H1 (cell line): ENCODE measurements around the gene MID1. TPM values are rescaled to one million over a fixed set of nuclear protein-coding genes. Genes with fewer than 3 reads are reported as not detected.

Experiments used
- CTCF ChIA-PET: fragments of 300-600 bp; sonication (Branson Sonifier 250); formaldehyde crosslinking; loops from one replicate; lab custom pipeline; 2021; ENCODE audit not compliant: partially characterized antibody; lab: Charles Lee
- POLR2A ChIA-PET: fragments of 300-600 bp; sonication (Branson Sonifier 250); formaldehyde crosslinking; loops from one replicate; lab custom pipeline; 2021; ENCODE audit warnings: inconsistent platforms; ENCODE audit not compliant: partially characterized antibody; lab: Charles Lee
- DNase-seq, 2 experiments: peaks; one replicate each; pipeline versions ENCODE4 v3.0.0 to v3.0.0-alpha.2; 2010 to 2022; ENCODE audit warnings: low spot score in 2 of 2, low read depth in 1 of 2, mixed read lengths in 1 of 2
- FAIRE-seq: peaks from 2 replicates; lab custom pipeline; 2011; peaks lifted over from hg19 to GRCh38; lab: Jason Lieb, UNC
- H2AFZ ChIP-seq: 2 replicates; pipeline ENCODE4 v1.8.1; 2012; ENCODE audit warnings: low read length, inconsistent platforms
- H2AK5ac ChIP-seq: 2 replicates; pipeline ENCODE4 v1.6.1; 2013; ENCODE audit warnings: low read depth, low read length
- H2BK120ac ChIP-seq: replicated peaks from 2 replicates; pipeline ENCODE3; 2013; ENCODE audit warnings: low read depth, low read length, inconsistent platforms
- H2BK12ac ChIP-seq: 2 replicates; pipeline ENCODE4 v1.6.1; 2013; ENCODE audit warnings: low read depth, low read length
- H2BK15ac ChIP-seq: 2 replicates; pipeline ENCODE4 v1.6.1; 2013; ENCODE audit warnings: low read length
- H2BK20ac ChIP-seq: 2 replicates; pipeline ENCODE4 v1.6.1; 2013; ENCODE audit warnings: low read length
- H2BK5ac ChIP-seq: 2 replicates; pipeline ENCODE4 v1.6.1; 2013; ENCODE audit warnings: low read depth, low read length
- H3K14ac ChIP-seq: 2 replicates; pipeline ENCODE4 v1.6.1; 2013; ENCODE audit warnings: inconsistent platforms; ENCODE audit not compliant: insufficient read length
- H3K18ac ChIP-seq: 2 replicates; pipeline ENCODE4 v1.6.1; 2013; ENCODE audit warnings: low read length; ENCODE audit errors: extremely low read depth
- H3K23ac ChIP-seq: 2 replicates; pipeline ENCODE4 v1.6.1; 2013; ENCODE audit warnings: inconsistent platforms; ENCODE audit not compliant: insufficient read length
- H3K23me2 ChIP-seq: 2 replicates; pipeline ENCODE4 v1.6.1; 2013; ENCODE audit warnings: low read depth, low read length
- H3K27ac ChIP-seq: 2 replicates; pipeline ENCODE4 v1.6.1; 2011; ENCODE audit warnings: low read depth, low read length, inconsistent platforms
- H3K27me3 ChIP-seq, 4 experiments: replicated peaks in 1 of 4; 1 replicate in 1 of 4; 2 replicates in 3 of 4; pipeline versions ENCODE4 v1.6.1 to v1.8.1; 2011 to 2013; ENCODE audit warnings: low read length in 3 of 4, mild to moderate bottlenecking in 3 of 4, inconsistent platforms in 2 of 4, mixed read lengths in 2 of 4, moderate library complexity in 1 of 4; ENCODE audit not compliant: control insufficient read depth in 3 of 4, insufficient read depth in 3 of 4; ENCODE audit errors: extremely low read depth in 1 of 4
- H3K36me3 ChIP-seq, 4 experiments: 2 replicates each; pipeline versions ENCODE4 v1.6.1 to v1.8.1; 2011 to 2013; ENCODE audit warnings: mild to moderate bottlenecking in 4 of 4, low read length in 3 of 4, moderate library complexity in 2 of 4, control low read depth in 1 of 4, inconsistent platforms in 1 of 4; ENCODE audit not compliant: insufficient read depth in 4 of 4, control insufficient read depth in 2 of 4
- H3K4ac ChIP-seq: replicated peaks from 2 replicates; pipeline ENCODE3; 2013; ENCODE audit warnings: low read length, low read depth, mixed read lengths, inconsistent platforms; ENCODE audit not compliant: insufficient read length
- H3K4me1 ChIP-seq, 4 experiments: replicated peaks in 1 of 4; 1 replicate in 1 of 4; 2 replicates in 3 of 4; pipeline versions ENCODE4 v1.6.1 to v1.8.1; 2011 to 2013; ENCODE audit warnings: low read length in 3 of 4, inconsistent platforms in 2 of 4, mixed read lengths in 1 of 4; ENCODE audit not compliant: insufficient read depth in 4 of 4, control insufficient read depth in 3 of 4
- H3K4me2 ChIP-seq, 2 experiments: 2 replicates each; pipeline versions ENCODE4 v1.6.1 to v1.8.1; 2011 to 2013; ENCODE audit warnings: low read depth in 2 of 2, low read length in 2 of 2, control low read depth in 1 of 2, inconsistent platforms in 1 of 2, mild to moderate bottlenecking in 1 of 2; ENCODE audit not compliant: insufficient read depth in 1 of 2
- H3K4me3 ChIP-seq, 4 experiments: fragments of 200-600, 300-600 bp in 1 of 4; sonication (generic), shearing (Covaris generic), sonication (Bioruptor Twin) in 1 of 4; 2 replicates each; pipeline versions ENCODE4 v1.5.1 to v1.8.1; 2011 to 2016; ENCODE audit warnings: low read length in 4 of 4, low read depth in 3 of 4, control low read depth in 2 of 4, inconsistent platforms in 2 of 4, mild to moderate bottlenecking in 2 of 4, mixed read lengths in 1 of 4, moderate library complexity in 1 of 4; ENCODE audit not compliant: insufficient read depth in 2 of 4; ENCODE audit errors: extremely low read depth in 1 of 4
- H3K56ac ChIP-seq: replicated peaks from 2 replicates; pipeline ENCODE3; 2013; ENCODE audit warnings: low read depth, mild to moderate bottlenecking, mixed read lengths, low read length, inconsistent platforms; ENCODE audit not compliant: insufficient read length
- H3K79me1 ChIP-seq: 2 replicates; pipeline ENCODE4 v1.6.1; 2013; ENCODE audit warnings: low read depth, low read length, control low read depth
- H3K79me2 ChIP-seq, 2 experiments: 2 replicates each; pipeline versions ENCODE4 v1.6.1 to v1.8.1; 2012 to 2013; ENCODE audit warnings: low read length in 2 of 2, mild to moderate bottlenecking in 2 of 2, inconsistent platforms in 1 of 2; ENCODE audit not compliant: insufficient read depth in 2 of 2, control insufficient read depth in 1 of 2
- H3K9ac ChIP-seq, 4 experiments: replicated peaks in 1 of 4; 1 replicate in 1 of 4; 2 replicates in 3 of 4; pipeline versions ENCODE4 v1.6.1 to v1.8.1; 2011 to 2013; ENCODE audit warnings: low read depth in 3 of 4, low read length in 3 of 4, control low read depth in 2 of 4, mild to moderate bottlenecking in 2 of 4, moderate library complexity in 2 of 4, inconsistent platforms in 1 of 4; ENCODE audit errors: extremely low read depth in 1 of 4
- H3K9me3 ChIP-seq, 2 experiments: 2 replicates each; pipeline versions ENCODE4 v1.6.1 to v1.8.1; 2012 to 2013; ENCODE audit warnings: mild to moderate bottlenecking in 2 of 2, moderate library complexity in 2 of 2, control low read depth in 1 of 2, inconsistent platforms in 1 of 2, low read depth in 1 of 2, low read length in 1 of 2, mixed read lengths in 1 of 2; ENCODE audit not compliant: insufficient read depth in 2 of 2
- H4K20me1 ChIP-seq, 2 experiments: replicated peaks in 1 of 2; 2 replicates each; pipeline versions ENCODE3 to v1.8.1; 2011 to 2013; ENCODE audit warnings: inconsistent platforms in 2 of 2, low read length in 2 of 2, mild to moderate bottlenecking in 1 of 2; ENCODE audit not compliant: insufficient read depth in 2 of 2, control insufficient read depth in 1 of 2
- H4K5ac ChIP-seq: 2 replicates; pipeline ENCODE4 v1.6.1; 2013; ENCODE audit warnings: low read length, low read depth, mixed read lengths, inconsistent platforms; ENCODE audit not compliant: insufficient read length
- H4K8ac ChIP-seq: 2 replicates; pipeline ENCODE4 v1.8.0; 2013; ENCODE audit warnings: mild to moderate bottlenecking, moderate library complexity, low read length, inconsistent platforms; ENCODE audit not compliant: insufficient read depth; ENCODE audit errors: extremely low read depth
- H4K91ac ChIP-seq: replicated peaks from 2 replicates; pipeline ENCODE3; 2013; ENCODE audit warnings: low read length, mixed read lengths, inconsistent platforms; ENCODE audit not compliant: insufficient read length
- CHD2 ChIP-seq: IDR thresholded peaks from 2 replicates; pipeline ENCODE4 v1.6.1; 2012; ENCODE audit warnings: low read length, improper control_type of control experiment
- CREB1 ChIP-seq: IDR thresholded peaks from 2 replicates; pipeline ENCODE4 v1.6.1; 2012; ENCODE audit warnings: inconsistent platforms
- GABPA ChIP-seq: IDR thresholded peaks from 2 replicates; pipeline ENCODE4 v1.6.1; 2011; ENCODE audit warnings: mild to moderate bottlenecking, low read length, moderate library complexity, borderline replicate concordance; ENCODE audit not compliant: insufficient read depth
- KDM1A ChIP-seq: fragments of 200-600, 300-600 bp; sonication (generic); IDR thresholded peaks from 2 replicates; pipeline ENCODE4 v1.7.1; 2016; ENCODE audit warnings: mild to moderate bottlenecking, low read length, borderline replicate concordance
- SP4 ChIP-seq: IDR thresholded peaks from 2 replicates; pipeline ENCODE4 v1.6.1; 2012; ENCODE audit warnings: low read length, inconsistent platforms
- TCF12 ChIP-seq: IDR thresholded peaks from 2 replicates; pipeline ENCODE4 v1.6.1; 2011; ENCODE audit warnings: low read depth, mild to moderate bottlenecking, low read length
- TEAD4 ChIP-seq: IDR thresholded peaks from 2 replicates; pipeline ENCODE4 v1.6.1; 2012; ENCODE audit warnings: low read depth, low read length, inconsistent platforms, mixed read lengths
- WGBS, 2 experiments: shearing (Covaris generic) in 1 of 2; methylation state at CpG; one replicate each; pipeline versions ENCODE4 v1.1.6 to v1.1.7; 2013 to 2015; ENCODE audit warnings: low lambda C conversion rate in 2 of 2, mixed read lengths in 2 of 2, inconsistent platforms in 1 of 2, low coverage in 1 of 2, missing lambda C conversion rate in 1 of 2; ENCODE audit not compliant: insufficient replicate concordance in 2 of 2, insufficient coverage in 1 of 2, insufficient read length in 1 of 2; ENCODE audit errors: extremely low coverage in 1 of 2, missing lambda C conversion rate in 1 of 2; 5-methylcytosine and 5-hydroxymethylcytosine counted together
- polyA plus RNA-seq, 7 experiments: library from polyadenylated mRNA; depleted of rRNA in 3 of 7; stranded (reverse) in 5 of 7; unstranded in 2 of 7; fragments of >200 nt in 5 of 7; fragments of 200-250 nt in 2 of 7; gene quantifications; 1 replicate in 5 of 7; 2 replicates in 1 of 7; 4 replicates in 1 of 7; pipeline versions ENCODE4 v1.2.1 to v1.2.3, GENCODE V29; 2011 to 2013; ENCODE audit warnings: missing spikeins in 2 of 7, mixed read lengths in 2 of 7
- total RNA-seq: library from RNA; stranded (reverse); fragmentation: NEBNext Ultra II Directional; extraction: Animal tissue kit (Norgen Biotek cat#: 25700); gene quantifications from 2 replicates; pipeline ENCODE4 v1.2.1, GENCODE V29; 2021
- TF ChIP-seq, protein P1 (sequence below): IDR thresholded peaks from 2 replicates; pipeline ENCODE4 v1.6.1; 2012; ENCODE audit warnings: low read length, inconsistent platforms

The MID1 gene
- total and polyA plus RNA-seq, 2 of the 8 experiments (the other 6 are each of a cell fraction or from before 2014, with no cell fraction given), result 12.9 to 54.3 TPM

DNA sequence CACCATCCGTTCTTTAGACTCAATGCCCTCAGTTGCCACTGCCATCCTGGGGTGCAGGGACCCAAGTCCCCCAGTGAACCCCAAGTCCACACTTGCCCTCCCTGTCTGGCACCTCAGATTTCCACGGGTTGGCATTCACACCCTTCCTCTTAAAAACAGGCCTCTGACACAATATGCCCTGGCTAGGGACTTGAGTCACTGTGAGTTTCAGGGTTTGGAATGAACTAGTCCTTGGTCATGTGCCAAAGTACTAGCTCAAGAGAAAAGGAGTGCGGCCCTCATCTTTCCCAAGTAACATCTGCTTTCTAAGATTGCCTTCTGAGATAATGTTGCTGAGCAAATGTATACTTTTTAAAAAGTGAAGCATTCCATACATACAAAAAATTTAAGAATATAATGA lies 134.0 kb downstream of the MID1 start:
- Histone ChIP-seq H3K79me1 (no peaks in the 10 kb centered on the region), H4K8ac (no peak overlapping the region), H4K20me1 (no peaks in the 10 kb centered on the region), H2BK12ac (no peak overlapping the region), H2BK15ac (no peak overlapping the region), H3K79me2 (no peaks in the 10 kb centered on the region), H3K4me1 (peaks cover 0 to 2% (median 0%) of the 10 kb centered on the region in 4 experiments; a peak in 3 of 7 replicates), H3K4me2 (no peak overlapping the region), H3K4me3 (no peak overlapping the region), H3K56ac (no peak overlapping the region), H3K14ac (no peak overlapping the region), H3K23me2 (no peaks in the 10 kb centered on the region), H3K9ac (no peak overlapping the region), H2BK5ac (no peak overlapping the region), H4K5ac (no peak overlapping the region), H2BK20ac (no peak overlapping the region), H2AK5ac (no peak overlapping the region), H4K91ac (no peak overlapping the region), H3K27me3 (no peaks in the 10 kb centered on the region), H3K9me3 (no peaks in the 10 kb centered on the region), H2BK120ac (no peak overlapping the region), H3K36me3 (peaks cover 0 to 5% (median 0%) of the 10 kb centered on the region in 4 experiments; a peak in 2 of 8 replicates), H3K18ac (no peak overlapping the region), H3K4ac (no peak overlapping the region), H2AFZ (no peak overlapping the region), H3K23ac (no peak overlapping the region), H3K27ac (no peak overlapping the region)
- 73% methylated on average over 2 of the region's 3 CpGs; no CpG with 5 or more reads in 1 of the 2 experiments for WGBS, 2 experiments
- POLR2A ChIA-PET, result no interaction called here
- CTCF ChIA-PET, result interaction anchor here (1.7 kb wide), 1 partner anchor 112 kb away, joined by 4 read pairs; no protein-coding TSS in a partner anchor
- DNase-seq (no peak), FAIRE-seq (no peak)
- no peak for TF ChIP-seq GABPA
- no peak for TF ChIP-seq SP4
- TF ChIP-seq TCF12, result no peak
- no peak for TF ChIP-seq TEAD4
- TF ChIP-seq CHD2, result no peak
- no peak for TF ChIP-seq CREB1
- no peak for TF ChIP-seq KDM1A
- TF ChIP-seq, protein P1, sequence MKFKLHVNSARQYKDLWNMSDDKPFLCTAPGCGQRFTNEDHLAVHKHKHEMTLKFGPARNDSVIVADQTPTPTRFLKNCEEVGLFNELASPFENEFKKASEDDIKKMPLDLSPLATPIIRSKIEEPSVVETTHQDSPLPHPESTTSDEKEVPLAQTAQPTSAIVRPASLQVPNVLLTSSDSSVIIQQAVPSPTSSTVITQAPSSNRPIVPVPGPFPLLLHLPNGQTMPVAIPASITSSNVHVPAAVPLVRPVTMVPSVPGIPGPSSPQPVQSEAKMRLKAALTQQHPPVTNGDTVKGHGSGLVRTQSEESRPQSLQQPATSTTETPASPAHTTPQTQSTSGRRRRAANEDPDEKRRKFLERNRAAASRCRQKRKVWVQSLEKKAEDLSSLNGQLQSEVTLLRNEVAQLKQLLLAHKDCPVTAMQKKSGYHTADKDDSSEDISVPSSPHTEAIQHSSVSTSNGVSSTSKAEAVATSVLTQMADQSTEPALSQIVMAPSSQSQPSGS, result no peak
